Measurements from ENCODE around the gene RPS25.

DNA sequence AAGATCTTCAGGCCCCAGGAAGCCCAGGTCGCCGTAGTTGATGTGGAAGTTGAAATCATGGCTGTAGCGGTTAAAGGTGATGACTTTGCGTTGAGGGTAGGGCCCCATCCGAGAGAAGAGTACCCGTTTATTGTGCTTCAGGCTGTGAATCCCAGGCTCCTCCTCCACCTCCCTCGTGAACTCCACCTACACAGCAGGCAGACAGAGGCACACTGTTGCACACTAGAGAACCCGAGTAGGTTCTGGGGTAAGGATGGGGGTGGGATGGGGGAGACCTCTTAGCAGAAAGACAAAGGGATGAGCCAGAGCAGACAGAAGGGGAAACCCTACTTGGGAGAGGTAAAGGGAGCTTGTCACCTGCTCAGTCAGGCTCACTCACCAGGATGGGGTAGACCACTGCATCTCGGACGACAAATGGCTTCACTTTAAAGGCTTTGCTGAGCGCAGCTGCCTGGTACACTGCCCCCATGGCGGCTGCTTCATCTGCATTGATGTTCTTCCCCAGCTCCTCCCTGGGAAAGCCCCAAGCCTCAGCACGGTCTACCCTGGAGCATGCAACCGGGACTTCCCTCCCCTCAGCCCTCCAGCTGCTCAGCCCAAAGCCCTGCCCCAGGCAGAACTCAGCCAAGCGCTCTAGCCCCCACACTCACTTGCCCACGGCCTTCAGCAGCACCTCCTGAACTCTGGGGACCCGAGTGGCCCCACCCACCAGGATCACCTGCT is 33.5 kb upstream of the RPS25 start:
- TF ChIP-seq RCOR1 (IDR thresholded peaks at IDR 0.05; ENCODE audit: low read length) (no peak), EP300 (IDR thresholded peaks at IDR 0.05; ENCODE audit: borderline replicate concordance in 1 of 2, low read depth in 1 of 2, low read length in 1 of 2) (no peak), POLR2AphosphoS5 (IDR thresholded peaks at IDR 0.05; ENCODE audit: low read depth, low read length) (no peak), TAF1 (IDR thresholded peaks at IDR 0.05; ENCODE audit: borderline replicate concordance, low read depth, low read length) (no peak), MXI1 (IDR thresholded peaks at IDR 0.05; ENCODE audit: low read depth, low read length) (no peak), YY1 (IDR thresholded peaks at IDR 0.05; ENCODE audit: low read depth) (no peak), SIN3A (IDR thresholded peaks at IDR 0.05; ENCODE audit: borderline replicate concordance, low read depth, low read length) (no peak)
- TF ChIP-seq, protein P1, sequence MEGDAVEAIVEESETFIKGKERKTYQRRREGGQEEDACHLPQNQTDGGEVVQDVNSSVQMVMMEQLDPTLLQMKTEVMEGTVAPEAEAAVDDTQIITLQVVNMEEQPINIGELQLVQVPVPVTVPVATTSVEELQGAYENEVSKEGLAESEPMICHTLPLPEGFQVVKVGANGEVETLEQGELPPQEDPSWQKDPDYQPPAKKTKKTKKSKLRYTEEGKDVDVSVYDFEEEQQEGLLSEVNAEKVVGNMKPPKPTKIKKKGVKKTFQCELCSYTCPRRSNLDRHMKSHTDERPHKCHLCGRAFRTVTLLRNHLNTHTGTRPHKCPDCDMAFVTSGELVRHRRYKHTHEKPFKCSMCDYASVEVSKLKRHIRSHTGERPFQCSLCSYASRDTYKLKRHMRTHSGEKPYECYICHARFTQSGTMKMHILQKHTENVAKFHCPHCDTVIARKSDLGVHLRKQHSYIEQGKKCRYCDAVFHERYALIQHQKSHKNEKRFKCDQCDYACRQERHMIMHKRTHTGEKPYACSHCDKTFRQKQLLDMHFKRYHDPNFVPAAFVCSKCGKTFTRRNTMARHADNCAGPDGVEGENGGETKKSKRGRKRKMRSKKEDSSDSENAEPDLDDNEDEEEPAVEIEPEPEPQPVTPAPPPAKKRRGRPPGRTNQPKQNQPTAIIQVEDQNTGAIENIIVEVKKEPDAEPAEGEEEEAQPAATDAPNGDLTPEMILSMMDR (IDR thresholded peaks at IDR 0.05): no peak
- TF ChIP-seq, protein P2, sequence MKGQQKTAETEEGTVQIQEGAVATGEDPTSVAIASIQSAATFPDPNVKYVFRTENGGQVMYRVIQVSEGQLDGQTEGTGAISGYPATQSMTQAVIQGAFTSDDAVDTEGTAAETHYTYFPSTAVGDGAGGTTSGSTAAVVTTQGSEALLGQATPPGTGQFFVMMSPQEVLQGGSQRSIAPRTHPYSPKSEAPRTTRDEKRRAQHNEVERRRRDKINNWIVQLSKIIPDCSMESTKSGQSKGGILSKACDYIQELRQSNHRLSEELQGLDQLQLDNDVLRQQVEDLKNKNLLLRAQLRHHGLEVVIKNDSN (IDR thresholded peaks at IDR 0.05; ENCODE audit: borderline replicate concordance, low read depth): no peak
- TF ChIP-seq, protein P3, sequence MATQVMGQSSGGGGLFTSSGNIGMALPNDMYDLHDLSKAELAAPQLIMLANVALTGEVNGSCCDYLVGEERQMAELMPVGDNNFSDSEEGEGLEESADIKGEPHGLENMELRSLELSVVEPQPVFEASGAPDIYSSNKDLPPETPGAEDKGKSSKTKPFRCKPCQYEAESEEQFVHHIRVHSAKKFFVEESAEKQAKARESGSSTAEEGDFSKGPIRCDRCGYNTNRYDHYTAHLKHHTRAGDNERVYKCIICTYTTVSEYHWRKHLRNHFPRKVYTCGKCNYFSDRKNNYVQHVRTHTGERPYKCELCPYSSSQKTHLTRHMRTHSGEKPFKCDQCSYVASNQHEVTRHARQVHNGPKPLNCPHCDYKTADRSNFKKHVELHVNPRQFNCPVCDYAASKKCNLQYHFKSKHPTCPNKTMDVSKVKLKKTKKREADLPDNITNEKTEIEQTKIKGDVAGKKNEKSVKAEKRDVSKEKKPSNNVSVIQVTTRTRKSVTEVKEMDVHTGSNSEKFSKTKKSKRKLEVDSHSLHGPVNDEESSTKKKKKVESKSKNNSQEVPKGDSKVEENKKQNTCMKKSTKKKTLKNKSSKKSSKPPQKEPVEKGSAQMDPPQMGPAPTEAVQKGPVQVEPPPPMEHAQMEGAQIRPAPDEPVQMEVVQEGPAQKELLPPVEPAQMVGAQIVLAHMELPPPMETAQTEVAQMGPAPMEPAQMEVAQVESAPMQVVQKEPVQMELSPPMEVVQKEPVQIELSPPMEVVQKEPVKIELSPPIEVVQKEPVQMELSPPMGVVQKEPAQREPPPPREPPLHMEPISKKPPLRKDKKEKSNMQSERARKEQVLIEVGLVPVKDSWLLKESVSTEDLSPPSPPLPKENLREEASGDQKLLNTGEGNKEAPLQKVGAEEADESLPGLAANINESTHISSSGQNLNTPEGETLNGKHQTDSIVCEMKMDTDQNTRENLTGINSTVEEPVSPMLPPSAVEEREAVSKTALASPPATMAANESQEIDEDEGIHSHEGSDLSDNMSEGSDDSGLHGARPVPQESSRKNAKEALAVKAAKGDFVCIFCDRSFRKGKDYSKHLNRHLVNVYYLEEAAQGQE (IDR thresholded peaks at IDR 0.05; ENCODE audit: low read depth, low read length): no peak
- TF ChIP-seq, protein P4, sequence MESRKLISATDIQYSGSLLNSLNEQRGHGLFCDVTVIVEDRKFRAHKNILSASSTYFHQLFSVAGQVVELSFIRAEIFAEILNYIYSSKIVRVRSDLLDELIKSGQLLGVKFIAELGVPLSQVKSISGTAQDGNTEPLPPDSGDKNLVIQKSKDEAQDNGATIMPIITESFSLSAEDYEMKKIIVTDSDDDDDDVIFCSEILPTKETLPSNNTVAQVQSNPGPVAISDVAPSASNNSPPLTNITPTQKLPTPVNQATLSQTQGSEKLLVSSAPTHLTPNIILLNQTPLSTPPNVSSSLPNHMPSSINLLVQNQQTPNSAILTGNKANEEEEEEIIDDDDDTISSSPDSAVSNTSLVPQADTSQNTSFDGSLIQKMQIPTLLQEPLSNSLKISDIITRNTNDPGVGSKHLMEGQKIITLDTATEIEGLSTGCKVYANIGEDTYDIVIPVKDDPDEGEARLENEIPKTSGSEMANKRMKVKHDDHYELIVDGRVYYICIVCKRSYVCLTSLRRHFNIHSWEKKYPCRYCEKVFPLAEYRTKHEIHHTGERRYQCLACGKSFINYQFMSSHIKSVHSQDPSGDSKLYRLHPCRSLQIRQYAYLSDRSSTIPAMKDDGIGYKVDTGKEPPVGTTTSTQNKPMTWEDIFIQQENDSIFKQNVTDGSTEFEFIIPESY (IDR thresholded peaks at IDR 0.05; ENCODE audit: borderline replicate concordance, low read depth): no peak

Measured in SK-N-SH (cell line).